PFSK-1 (cell line): Measurements from ENCODE around the gene TTLL13.

Experiments used
- REST ChIP-seq, 2 experiments: IDR thresholded peaks; 2 replicates each; pipeline versions ENCODE4 v1.6.1 to v1.8.0; 2011 to 2012; ENCODE audit warnings: low read depth in 2 of 2, low read length in 2 of 2, control low read depth in 1 of 2, inconsistent platforms in 1 of 2, mild to moderate bottlenecking in 1 of 2, moderate library complexity in 1 of 2; ENCODE audit not compliant: insufficient read depth in 1 of 2
- TAF1 ChIP-seq: IDR thresholded peaks from 2 replicates; pipeline ENCODE4 v1.6.1; 2012; ENCODE audit warnings: low read length, control low read depth, borderline replicate concordance; ENCODE audit not compliant: insufficient read depth

GRCh38 chr15:90222547-90222946 lies 26.8 kb upstream of the TTLL13 start:
- no peak for TF ChIP-seq REST (IDR thresholded peaks at IDR 0.05; ENCODE audit: insufficient read depth in 1 of 2, low read depth in 2 of 2, low read length in 2 of 2)
- no peak for TF ChIP-seq TAF1
